RWPE1 (cell line): ENCODE measurements around the gene ECE1.
"Not testable (repeated sequence)": the region's sequence is repeated elsewhere in the genome, so short reads cannot be mapped to it uniquely, and the experiment has no call there.

ENCODE experiments used
- CTCF ChIA-PET: fragments of 350-600 bp; sonication (Branson Sonifier 250); formaldehyde crosslinking; extraction: SDS; loops from one replicate; lab custom pipeline; 2021; lab: Yijun Ruan, JAX
- POLR2A ChIA-PET: fragments of 400-600 bp; formaldehyde crosslinking; extraction: SDS; loops from one replicate; lab custom pipeline; 2020; ENCODE audit warnings: antibody characterized with exemption; ENCODE audit not compliant: low non-redundant PET; lab: Yijun Ruan, JAX
- DNase-seq: peaks from one replicate; pipeline ENCODE4 v3.0.0; 2012; ENCODE audit warnings: low spot score
- H3K27ac ChIP-seq: fragments of 450-650 bp; 2 replicates; pipeline ENCODE4 v1.5.1; 2017
- CTCF ChIP-seq: fragments of 450-650 bp; conservative IDR thresholded peaks from 2 replicates; pipeline ENCODE4 v1.5.1; 2017; ENCODE audit warnings: low read depth, mild to moderate bottlenecking

ECE1 gene

DNA sequence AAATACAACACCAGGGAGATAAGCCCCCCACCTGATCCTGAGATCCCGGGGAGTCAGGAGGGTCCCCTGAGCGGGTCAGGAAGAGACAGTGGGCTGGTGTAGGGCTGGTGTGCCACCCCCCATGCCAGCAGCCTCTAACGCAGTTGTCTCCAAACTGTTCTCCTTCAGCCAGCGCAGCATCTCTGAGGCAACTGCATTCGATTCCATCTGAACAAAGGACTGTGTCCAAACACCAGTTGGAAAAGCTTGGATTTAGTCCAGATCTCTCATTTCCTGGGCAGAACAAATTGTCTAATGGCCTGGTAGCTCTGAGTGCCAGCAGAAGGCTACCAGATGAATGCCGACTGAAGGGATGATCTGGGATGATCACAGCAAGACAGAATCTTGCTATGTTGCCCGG is 69.4 kb downstream of the ECE1 start:
- DNase-seq, result no peak
- H3K27ac ChIP-seq, result peak overlapping the region; percentile 21; the same call in 1 of the 2 replicates
- ChIA-PET CTCF (no interaction called here), POLR2A (no interaction called here)
- no peak for TF ChIP-seq CTCF

GRCh38 chr1:21219674-21220073 is 70.6 kb downstream of the ECE1 start:
- H3K27ac ChIP-seq, result no peak overlapping the region
- ChIA-PET POLR2A (no interaction called here), CTCF (interaction anchor here (0.8 kb wide), 1 partner anchor 24 kb away, joined by 4 read pairs; no protein-coding TSS in a partner anchor)
- DNase-seq, result no peak
- TF ChIP-seq CTCF, result no peak

DNA sequence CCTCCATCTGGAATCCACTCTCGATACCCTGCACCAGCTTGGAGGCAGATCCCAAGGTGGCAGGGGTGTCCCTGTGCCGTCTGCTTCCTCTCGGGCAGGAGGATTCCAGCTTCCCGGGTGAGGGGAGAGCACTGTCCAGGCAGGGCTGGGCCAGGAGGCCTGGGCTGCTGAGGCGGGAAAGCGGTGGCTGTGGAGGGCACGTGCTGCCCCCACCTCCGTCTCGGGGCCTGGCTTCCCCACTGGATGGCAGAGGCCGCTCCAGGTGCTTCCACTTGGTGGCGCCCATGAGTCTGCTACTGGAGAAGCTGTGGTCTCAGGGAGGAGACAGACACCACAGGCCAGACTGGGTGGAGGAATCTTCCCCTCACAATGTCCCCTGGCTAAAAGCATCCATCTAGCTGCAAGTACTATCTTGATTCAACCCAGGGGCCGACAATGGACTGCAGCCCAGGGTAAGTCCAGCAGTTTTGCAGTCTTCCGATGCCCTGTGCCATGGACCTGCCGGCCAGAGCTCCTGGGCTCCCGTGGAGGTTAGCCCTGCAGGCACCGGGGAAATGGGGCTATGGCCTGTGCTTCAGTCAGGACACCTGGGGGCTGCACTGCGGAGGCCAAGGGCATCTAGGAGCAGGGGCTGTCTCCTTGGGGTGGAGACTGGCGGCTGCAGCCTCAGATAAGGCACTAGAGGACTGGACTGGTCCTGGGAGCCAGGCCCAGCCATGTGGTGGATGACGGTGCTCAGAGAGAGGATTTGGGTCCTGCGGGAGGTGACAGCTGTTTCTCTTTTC is 72.3 kb downstream of the ECE1 start:
- CTCF ChIA-PET, result interaction anchor here (0.5 to 2.1 kb wide), 13 partner anchors 8 to 849 kb away, joined by 3 to 13 read pairs (median 4); no protein-coding TSS in a partner anchor
- DNase-seq, result no peak
- no peak; the same call in 1 of the 2 replicates for TF ChIP-seq CTCF
- H3K27ac ChIP-seq, result peak overlapping the region; percentile 1; the same call in 1 of the 2 replicates
- POLR2A ChIA-PET, result interaction anchor here (0.6 kb wide), 1 partner anchor 419 kb away, joined by 5 read pairs; no protein-coding TSS in a partner anchor

GRCh38 chr1:21216835-21217811 is 73.1 kb downstream of the ECE1 start:
- no peak overlapping the region for H3K27ac ChIP-seq
- DNase-seq, result no peak
- peak; percentile 65 for TF ChIP-seq CTCF
- ChIA-PET POLR2A (no interaction called here), CTCF (interaction anchor here (0.6 to 2.1 kb wide), 8 partner anchors 9 to 849 kb away, joined by 3 to 13 read pairs (median 4); no protein-coding TSS in a partner anchor)

DNA sequence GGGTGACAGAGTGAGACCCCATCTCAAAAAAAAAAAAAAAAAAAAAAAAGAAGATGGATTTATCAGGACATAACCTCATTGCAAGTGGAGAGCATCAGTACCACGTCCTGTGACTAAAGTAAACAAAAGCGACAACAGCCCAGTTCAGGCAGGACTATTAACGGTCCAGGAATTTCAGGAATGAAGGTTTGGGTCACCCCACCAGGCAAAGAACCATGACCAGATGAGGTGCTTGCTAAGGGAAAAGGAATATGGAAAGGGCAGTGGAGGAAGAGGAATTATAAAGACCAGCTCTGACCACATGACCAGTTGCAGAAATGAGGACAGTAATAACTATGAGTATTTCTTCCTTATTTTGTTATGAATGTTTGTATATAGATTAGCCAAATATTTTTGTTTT is 78.1 kb downstream of the ECE1 start:
- CTCF ChIA-PET, result interaction anchor here (0.6 to 1.6 kb wide), 5 partner anchors 10 to 1019 kb away, joined by 3 to 4 read pairs (median 3); no protein-coding TSS in a partner anchor
- POLR2A ChIA-PET, result no interaction called here
- no peak for DNase-seq
- no peak overlapping the region for H3K27ac ChIP-seq
- TF ChIP-seq CTCF, result no peak

DNA sequence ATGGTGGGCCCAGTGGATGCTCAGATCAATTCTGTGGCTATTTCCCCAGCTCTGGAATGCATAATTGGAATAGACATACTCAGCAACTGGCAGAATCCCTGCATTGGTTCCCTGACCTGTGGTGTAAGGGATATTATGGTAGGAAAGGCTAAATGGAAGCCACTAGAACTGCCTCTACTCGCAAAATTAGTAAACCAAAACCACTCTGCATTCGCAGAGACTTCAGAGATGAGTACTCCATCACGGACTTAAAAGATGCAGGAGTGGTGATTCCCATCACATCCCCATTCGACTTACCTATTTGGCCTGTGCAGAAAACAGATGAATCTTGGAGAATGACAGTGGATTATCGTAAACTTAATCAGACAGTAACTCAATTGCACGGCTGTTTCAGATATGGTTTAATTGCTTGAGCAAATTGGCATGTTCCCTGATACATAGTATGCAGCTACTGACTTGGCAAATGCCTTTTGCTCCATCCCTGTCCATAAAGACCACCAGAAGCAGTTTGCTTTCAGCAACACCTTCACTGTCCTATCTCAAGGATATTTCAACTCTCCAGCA is 82.0 kb downstream of the ECE1 start:
- H3K27ac ChIP-seq, POLR2A ChIA-PET, DNase-seq: not testable (repeated sequence)
- CTCF ChIA-PET, result interaction anchor here (0.6 kb wide), 1 partner anchor 183 kb away, joined by 4 read pairs; no protein-coding TSS in a partner anchor
